T-helper 22 cell (primary cell): Measurements from ENCODE around the gene FBLN2.

ENCODE experiments used
- DNase-seq: peaks from one replicate; pipeline ENCODE4 v3.0.0-alpha.2; 2020; ENCODE audit warnings: low read depth

Gene FBLN2

GRCh38 chr3:13665582-13666226 lies 116.8 kb downstream of the FBLN2 start:
- no peak for DNase-seq

- no peak for DNase-seq
These were observed 117.3 kb downstream of the FBLN2 start for GRCh38 chr3:13666227-13666619.

GRCh38 chr3:13666781-13667709 lies 118.1 kb downstream of the FBLN2 start:
- no peak for DNase-seq

GRCh38 chr3:13668136-13668535 lies 119.2 kb downstream of the FBLN2 start:
- DNase-seq: no peak

GRCh38 chr3:13669457-13669856 lies 120.5 kb downstream of the FBLN2 start:
- DNase-seq: no peak

GRCh38 chr3:13670292-13670691 lies 121.4 kb downstream of the FBLN2 start:
- no peak for DNase-seq

GRCh38 chr3:13671482-13672233 lies 122.7 kb downstream of the FBLN2 start:
- no peak for DNase-seq

- DNase-seq: no peak
These were observed 124.3 kb downstream of the FBLN2 start for GRCh38 chr3:13673207-13673606.

GRCh38 chr3:13674538-13675185 lies 125.7 kb downstream of the FBLN2 start:
- no peak for DNase-seq

- DNase-seq: no peak
These were observed 127.6 kb downstream of the FBLN2 start for GRCh38 chr3:13676356-13677017.

- DNase-seq: no peak
These were observed 128.3 kb downstream of the FBLN2 start for GRCh38 chr3:13677272-13677671.

GRCh38 chr3:13681931-13682330 lies 133.0 kb downstream of the FBLN2 start:
- DNase-seq: no peak

GRCh38 chr3:13682331-13683013 lies 133.5 kb downstream of the FBLN2 start:
- DNase-seq: no peak

GRCh38 chr3:13683288-13683687 lies 134.4 kb downstream of the FBLN2 start:
- DNase-seq: no peak

- DNase-seq: no peak
These were observed 134.8 kb downstream of the FBLN2 start for GRCh38 chr3:13683772-13684171.

- DNase-seq: no peak
These were observed 135.4 kb downstream of the FBLN2 start for GRCh38 chr3:13684350-13684749.

- no peak for DNase-seq
These were observed 135.9 kb downstream of the FBLN2 start for GRCh38 chr3:13684854-13685253.

GRCh38 chr3:13685721-13686120 lies 136.8 kb downstream of the FBLN2 start:
- DNase-seq: no peak

- DNase-seq: no peak
These were observed 137.6 kb downstream of the FBLN2 start for GRCh38 chr3:13686367-13687160.

- DNase-seq: no peak
These were observed 138.6 kb downstream of the FBLN2 start for GRCh38 chr3:13687517-13687943.
